Smooth muscle cell (in vitro differentiated cells): ENCODE measurements around the gene FAM163A. TPM values are rescaled to one million over a fixed set of nuclear protein-coding genes. Genes with fewer than 3 reads are reported as not detected.
"Not testable (repeated sequence)": the region's sequence is repeated elsewhere in the genome, so short reads cannot be mapped to it uniquely, and the experiment has no call there.

Experiments
- DNase-seq: peaks from one replicate; lab custom pipeline; 2025; ENCODE audit not compliant: unreplicated experiment; lab: John Stamatoyannopoulos, UW
- H2AFZ ChIP-seq: fragments of 200-600 bp; sonication (generic); 2 replicates; pipeline ENCODE4 v1.6.0; 2016; ENCODE audit warnings: antibody characterized with exemption, low read depth, mild to moderate bottlenecking
- H3F3A ChIP-seq: fragments of 200-600 bp; sonication (generic); 2 replicates; pipeline ENCODE4 v1.6.0; 2017; ENCODE audit warnings: antibody characterized with exemption, low read depth
- H3K27ac ChIP-seq: fragments of 200-600 bp; sonication (generic); 2 replicates; pipeline ENCODE4 v1.5.1; 2016; ENCODE audit warnings: low read depth, mild to moderate bottlenecking
- H3K27me3 ChIP-seq: fragments of 200-600 bp; sonication (generic); 2 replicates; pipeline ENCODE4 v1.6.1; 2016; ENCODE audit warnings: low read depth, mild to moderate bottlenecking
- H3K36me3 ChIP-seq: fragments of 200-600 bp; sonication (generic); 2 replicates; pipeline ENCODE4 v1.5.1; 2016; ENCODE audit warnings: low read depth
- H3K4me1 ChIP-seq: fragments of 200-600 bp; sonication (generic); 2 replicates; pipeline ENCODE4 v1.5.1; 2016; ENCODE audit warnings: low read depth
- H3K4me2 ChIP-seq: fragments of 200-600 bp; sonication (generic); 2 replicates; pipeline ENCODE4 v1.6.0; 2016; ENCODE audit warnings: mild to moderate bottlenecking
- H3K4me3 ChIP-seq: fragments of 200-600 bp; sonication (generic); 2 replicates; pipeline ENCODE4 v1.5.1; 2016; ENCODE audit warnings: mild to moderate bottlenecking
- H3K79me2 ChIP-seq: fragments of 200-600 bp; sonication (generic); 2 replicates; pipeline ENCODE4 v1.6.0; 2016; ENCODE audit warnings: low read depth, mild to moderate bottlenecking
- H3K9ac ChIP-seq: fragments of 200-600 bp; sonication (generic); 2 replicates; pipeline ENCODE4 v1.6.0; 2016; ENCODE audit warnings: low read depth
- H3K9me3 ChIP-seq: fragments of 200-600 bp; sonication (generic); replicated peaks from 2 replicates; pipeline ENCODE4 v1.5.1; 2016; ENCODE audit warnings: low read depth
- H4K20me1 ChIP-seq: fragments of 200-600 bp; sonication (generic); 2 replicates; pipeline ENCODE4 v1.6.0; 2016; ENCODE audit warnings: low read depth
- WGBS: methylation state at CpG from one replicate; pipeline ENCODE4 v1.1.7; 2016; ENCODE audit warnings: low lambda C conversion rate; 5-methylcytosine and 5-hydroxymethylcytosine counted together
- polyA plus RNA-seq: library from polyadenylated mRNA; unstranded; fragments of >200 nt; fragmentation: Nextera tagmentation; extraction: Ambion mirVana; gene quantifications from 2 replicates; pipeline ENCODE4 v1.2.1, GENCODE V29; 2016
- total RNA-seq: library from RNA; depleted of rRNA; stranded (reverse); fragments of >200 nt; gene quantifications from 2 replicates; pipeline ENCODE4 v1.2.3, GENCODE V29; 2014
- TF ChIP-seq, protein P1 (sequence below): fragments of 200-600 bp; sonication (generic); IDR thresholded peaks from 2 replicates; pipeline ENCODE4 v1.5.1; 2017; ENCODE audit warnings: borderline replicate concordance, mild to moderate bottlenecking, antibody characterized with exemption; ENCODE audit not compliant: insufficient read depth, poor library complexity, severe bottlenecking

FAM163A gene
- total and polyA plus RNA-seq, 2 experiments from 2014 or later = not detected

DNA sequence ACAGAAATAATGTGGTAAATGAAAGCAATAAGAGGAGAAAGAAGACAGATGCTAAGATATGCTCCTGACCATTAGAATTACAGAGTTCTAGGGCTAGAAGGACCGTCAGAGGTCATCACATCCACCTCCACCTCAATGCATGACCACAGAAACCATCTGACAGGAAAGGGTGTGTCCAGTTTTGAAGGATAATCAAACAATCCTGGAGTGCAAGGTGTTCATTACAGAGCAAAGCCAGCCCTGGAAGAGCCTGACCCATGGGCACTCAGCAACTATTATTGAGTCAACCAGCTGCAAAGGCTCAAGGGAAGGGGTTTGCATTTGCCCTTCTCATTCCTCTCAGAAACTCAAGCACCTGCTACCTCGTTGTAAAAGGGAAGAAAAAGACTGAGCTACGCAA is 88.1 kb downstream of the FAM163A start:
- no peaks in the 10 kb centered on the region for H3K79me2 ChIP-seq
- H3K4me3 ChIP-seq = no peak overlapping the region
- no peak for DNase-seq
- TF ChIP-seq, protein P1, sequence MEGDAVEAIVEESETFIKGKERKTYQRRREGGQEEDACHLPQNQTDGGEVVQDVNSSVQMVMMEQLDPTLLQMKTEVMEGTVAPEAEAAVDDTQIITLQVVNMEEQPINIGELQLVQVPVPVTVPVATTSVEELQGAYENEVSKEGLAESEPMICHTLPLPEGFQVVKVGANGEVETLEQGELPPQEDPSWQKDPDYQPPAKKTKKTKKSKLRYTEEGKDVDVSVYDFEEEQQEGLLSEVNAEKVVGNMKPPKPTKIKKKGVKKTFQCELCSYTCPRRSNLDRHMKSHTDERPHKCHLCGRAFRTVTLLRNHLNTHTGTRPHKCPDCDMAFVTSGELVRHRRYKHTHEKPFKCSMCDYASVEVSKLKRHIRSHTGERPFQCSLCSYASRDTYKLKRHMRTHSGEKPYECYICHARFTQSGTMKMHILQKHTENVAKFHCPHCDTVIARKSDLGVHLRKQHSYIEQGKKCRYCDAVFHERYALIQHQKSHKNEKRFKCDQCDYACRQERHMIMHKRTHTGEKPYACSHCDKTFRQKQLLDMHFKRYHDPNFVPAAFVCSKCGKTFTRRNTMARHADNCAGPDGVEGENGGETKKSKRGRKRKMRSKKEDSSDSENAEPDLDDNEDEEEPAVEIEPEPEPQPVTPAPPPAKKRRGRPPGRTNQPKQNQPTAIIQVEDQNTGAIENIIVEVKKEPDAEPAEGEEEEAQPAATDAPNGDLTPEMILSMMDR = no peak
- H3F3A ChIP-seq = no peaks in the 10 kb centered on the region
- H3K27ac ChIP-seq = no peak overlapping the region
- H3K4me1 ChIP-seq = no peaks in the 10 kb centered on the region
- peaks cover 7% of the 10 kb centered on the region for H4K20me1 ChIP-seq
- peaks cover 31% of the 10 kb centered on the region for H3K27me3 ChIP-seq
- H3K9ac ChIP-seq = no peak overlapping the region
- no peak overlapping the region for H3K4me2 ChIP-seq
- 92% methylated on average over 3 of the region's 3 CpGs for whole genome bisulfite sequencing
- H3K9me3 ChIP-seq = no peaks in the 10 kb centered on the region
- no peaks in the 10 kb centered on the region for H3K36me3 ChIP-seq
- H2AFZ ChIP-seq = no peak overlapping the region

DNA sequence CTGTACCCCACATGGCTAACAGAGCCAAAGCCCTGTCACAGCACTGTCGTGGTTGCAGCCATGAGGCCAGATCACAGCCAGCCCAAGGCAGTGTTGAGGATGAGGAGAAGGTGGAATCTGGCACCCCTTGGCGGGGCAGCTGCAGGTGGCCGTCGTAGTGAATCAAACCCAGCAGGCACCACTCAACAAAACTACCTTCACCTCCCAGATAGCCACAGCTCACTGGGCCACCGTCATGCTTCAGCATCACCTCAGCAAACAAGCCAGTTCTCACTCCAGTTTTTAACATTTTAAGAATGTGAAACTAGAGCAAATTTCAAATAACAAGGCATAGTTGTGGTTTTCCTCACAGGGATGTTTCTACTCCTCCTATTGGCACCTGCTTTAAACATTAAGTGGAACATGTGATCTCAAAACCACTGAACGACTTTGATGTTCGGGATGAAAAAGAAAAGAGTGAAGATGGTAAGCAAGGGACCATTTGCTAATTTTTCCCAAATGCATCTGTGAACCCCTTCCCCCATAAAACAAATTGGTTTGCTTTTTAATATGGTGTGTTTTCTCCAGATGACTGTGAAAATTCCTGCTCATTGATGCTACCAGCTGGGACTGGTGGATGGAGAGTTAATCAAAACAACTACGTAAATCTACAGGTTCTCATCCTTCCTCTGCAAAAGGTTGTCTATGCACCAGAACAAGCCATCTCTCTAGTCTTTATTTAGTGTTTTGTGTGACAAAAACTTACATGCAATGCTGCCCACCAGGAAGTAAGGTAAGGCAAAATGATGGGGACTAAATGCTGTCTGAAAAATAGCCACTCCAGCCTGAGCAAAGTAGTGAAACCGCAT is 89.0 kb downstream of the FAM163A start:
- Histone ChIP-seq H3K4me2 (no peak overlapping the region), H3K27ac (no peak overlapping the region), H2AFZ (no peak overlapping the region), H3K27me3 (peaks cover 31% of the 10 kb centered on the region), H3K4me3 (no peak overlapping the region), H3F3A (no peaks in the 10 kb centered on the region), H3K9ac (no peak overlapping the region), H3K9me3 (no peaks in the 10 kb centered on the region), H4K20me1 (peaks cover 13% of the 10 kb centered on the region), H3K36me3 (no peaks in the 10 kb centered on the region), H3K79me2 (no peaks in the 10 kb centered on the region), H3K4me1 (no peaks in the 10 kb centered on the region)
- TF ChIP-seq, protein P1 = no peak
- no peak for DNase-seq
- 86% methylated on average over 9 of the region's 9 CpGs for WGBS

- H3K4me3 ChIP-seq, H3K27me3 ChIP-seq, H3K9me3 ChIP-seq, H3K4me1 ChIP-seq, H2AFZ ChIP-seq, H3K27ac ChIP-seq, H3K79me2 ChIP-seq, H3K4me2 ChIP-seq, H3K36me3 ChIP-seq, H3K9ac ChIP-seq, DNase-seq, H3F3A ChIP-seq: not testable (repeated sequence)
- 98% methylated on average over 33 of the region's 38 CpGs for WGBS
- peaks cover 57% of the 10 kb centered on the region for H4K20me1 ChIP-seq
These were observed 93.8 kb downstream of the FAM163A start for GRCh38 chr1:179836686-179837445.

- Histone ChIP-seq H3K79me2 (no peaks in the 10 kb centered on the region), H4K20me1 (peaks cover 85% of the 10 kb centered on the region), H3K27ac (no peak overlapping the region), H3K36me3 (no peaks in the 10 kb centered on the region), H2AFZ (no peak overlapping the region), H3K9ac (no peak overlapping the region), H3K4me1 (no peaks in the 10 kb centered on the region), H3K27me3 (no peaks in the 10 kb centered on the region), H3K4me3 (no peak overlapping the region), H3K4me2 (no peak overlapping the region), H3F3A (peaks cover 8% of the 10 kb centered on the region), H3K9me3 (no peaks in the 10 kb centered on the region)
- no peak for DNase-seq
- TF ChIP-seq, protein P1 = no peak
- 85% methylated on average over 3 of the region's 3 CpGs for WGBS
These were observed 97.0 kb downstream of the FAM163A start for GRCh38 chr1:179840107-179840506.
